Measurements from ENCODE around the gene APP. TPM values are rescaled to one million over a fixed set of nuclear protein-coding genes. Genes with fewer than 3 reads are reported as not detected.

The APP gene
- total RNA-seq, 3 donors from 2014 or later = 270 to 546 (median 383) TPM

GRCh38 chr21:26093122-26093521, 77.4 kb downstream of the APP start:
- H3K27me3 ChIP-seq = no peaks in the 10 kb centered on the region
- TF ChIP-seq POLR2AphosphoS5 (IDR thresholded peaks at IDR 0.05) (no peak), CTCF (IDR thresholded peaks at IDR 0.05) (no peak), POLR2A (IDR thresholded peaks at IDR 0.05) (no peak)
- intact Hi-C loops (cut with DNase I; ENCODE audit: low total_unique reads) = no loop called here
- no peaks in the 10 kb centered on the region for H3K36me3 ChIP-seq
- no peak overlapping the region for H3K4me3 ChIP-seq
- no peak overlapping the region for H3K27ac ChIP-seq
- H3K4me1 ChIP-seq = no peaks in the 10 kb centered on the region
- no peaks in the 10 kb centered on the region for H3K9me3 ChIP-seq
- no peak for DNase-seq (ENCODE audit: low spot score in 2 of 2)

GRCh38 chr21:26091480-26092018, 79.0 kb downstream of the APP start:
- no peak overlapping the region for H3K27ac ChIP-seq
- intact Hi-C loops (cut with DNase I; ENCODE audit: low total_unique reads) = no loop called here
- H3K4me3 ChIP-seq = no peak overlapping the region
- no peaks in the 10 kb centered on the region for H3K4me1 ChIP-seq
- H3K9me3 ChIP-seq = no peaks in the 10 kb centered on the region
- TF ChIP-seq POLR2AphosphoS5 (IDR thresholded peaks at IDR 0.05) = no peak
- no peak for TF ChIP-seq CTCF (IDR thresholded peaks at IDR 0.05)
- no peak for TF ChIP-seq POLR2A (IDR thresholded peaks at IDR 0.05)
- DNase-seq (ENCODE audit: low spot score in 2 of 2) = no peak
- no peaks in the 10 kb centered on the region for H3K36me3 ChIP-seq
- H3K27me3 ChIP-seq = no peaks in the 10 kb centered on the region

- no peaks in the 10 kb centered on the region for H3K4me1 ChIP-seq
- H3K27ac ChIP-seq = no peak overlapping the region
- H3K36me3 ChIP-seq = no peaks in the 10 kb centered on the region
- intact Hi-C loops (cut with DNase I; ENCODE audit: low total_unique reads) = no loop called here
- TF ChIP-seq CTCF (IDR thresholded peaks at IDR 0.05) (no peak), POLR2AphosphoS5 (IDR thresholded peaks at IDR 0.05) (no peak), POLR2A (IDR thresholded peaks at IDR 0.05) (no peak)
- DNase-seq (ENCODE audit: low spot score in 2 of 2) = no peak
- no peak overlapping the region for H3K4me3 ChIP-seq
- H3K27me3 ChIP-seq = no peaks in the 10 kb centered on the region
- no peaks in the 10 kb centered on the region for H3K9me3 ChIP-seq
Observed at GRCh38 chr21:26089730-26090129, 80.8 kb downstream of the APP start.

- no peak overlapping the region for H3K4me3 ChIP-seq
- no peaks in the 10 kb centered on the region for H3K27me3 ChIP-seq
- H3K4me1 ChIP-seq = no peaks in the 10 kb centered on the region
- H3K36me3 ChIP-seq = no peaks in the 10 kb centered on the region
- no peak for TF ChIP-seq POLR2AphosphoS5 (IDR thresholded peaks at IDR 0.05)
- H3K27ac ChIP-seq = no peak overlapping the region
- intact Hi-C loops (cut with DNase I; ENCODE audit: low total_unique reads) = no loop called here
- DNase-seq (ENCODE audit: low spot score in 2 of 2) = no peak
- H3K9me3 ChIP-seq = no peaks in the 10 kb centered on the region
Observed at GRCh38 chr21:26087223-26087918, 83.2 kb downstream of the APP start.

- no peak for DNase-seq (ENCODE audit: low spot score in 2 of 2)
- intact Hi-C loops (cut with DNase I; ENCODE audit: low total_unique reads) = no loop called here
- TF ChIP-seq POLR2AphosphoS5 (IDR thresholded peaks at IDR 0.05) (no peak), POLR2A (IDR thresholded peaks at IDR 0.05) (no peak), CTCF (IDR thresholded peaks at IDR 0.05) (no peak)
- Histone ChIP-seq H3K36me3 (no peaks in the 10 kb centered on the region), H3K4me3 (no peak overlapping the region), H3K9me3 (no peaks in the 10 kb centered on the region), H3K27me3 (no peaks in the 10 kb centered on the region), H3K27ac (no peak overlapping the region), H3K4me1 (no peaks in the 10 kb centered on the region)
Observed at GRCh38 chr21:26085882-26086281, 84.7 kb downstream of the APP start.

Measured in breast epithelium (tissue), 4 donors.